CD4-positive, alpha-beta T cell treated with Interleukin-4 for 1 hour (primary cell): ENCODE data around the gene TFRC.
"Not testable (repeated sequence)": the region's sequence is repeated elsewhere in the genome, so short reads cannot be mapped to it uniquely, and the experiment has no call there.

Experiments used
- DNase-seq, 2 donors: peaks; one replicate each; pipeline ENCODE4 v3.0.0-alpha.2; 2020 to 2022

Gene TFRC

GRCh38 chr3:196047391-196048030 lies 34.4 kb downstream of the TFRC start:
- DNase-seq = no peak

- DNase-seq = no peak
These were observed 37.4 kb downstream of the TFRC start for GRCh38 chr3:196044513-196044912.

DNA sequence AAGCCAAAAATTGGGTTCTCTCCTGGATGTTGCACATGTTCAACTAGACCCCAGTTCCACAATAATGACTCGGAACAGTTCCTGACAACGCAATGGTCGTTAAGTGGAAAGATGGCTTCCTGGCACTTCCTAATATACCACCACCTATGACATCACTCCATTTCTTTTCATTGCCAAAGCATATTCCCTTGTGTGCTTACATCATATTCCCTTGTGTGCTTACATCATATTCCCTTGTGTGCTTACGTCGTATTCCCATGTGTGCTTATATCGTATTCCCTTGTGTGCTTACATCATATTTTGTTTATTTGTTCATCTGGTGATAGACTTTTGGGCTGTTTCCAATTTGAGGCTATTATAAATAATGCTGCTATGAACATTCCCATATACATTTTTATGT lies 39.2 kb downstream of the TFRC start:
- DNase-seq = no peak

DNA sequence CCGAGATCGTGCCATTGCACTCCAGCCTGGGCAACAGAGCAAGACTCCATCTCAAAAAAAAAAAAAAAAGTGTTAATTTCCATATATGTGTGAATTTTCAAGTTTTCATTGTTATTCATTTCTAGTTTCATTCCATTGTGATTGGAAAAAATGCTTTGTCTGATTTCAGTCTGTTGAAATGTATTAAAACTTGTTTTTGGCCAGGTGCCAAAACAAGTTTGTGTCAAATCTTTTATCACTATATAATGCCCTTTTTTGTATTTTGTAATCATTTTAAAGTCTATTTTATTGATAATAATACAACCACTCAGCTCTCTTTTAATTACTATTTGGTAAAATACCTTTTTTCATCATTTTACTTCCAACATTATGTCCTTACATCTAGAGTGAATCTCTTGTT lies 42.5 kb downstream of the TFRC start:
- DNase-seq = no peak

DNA sequence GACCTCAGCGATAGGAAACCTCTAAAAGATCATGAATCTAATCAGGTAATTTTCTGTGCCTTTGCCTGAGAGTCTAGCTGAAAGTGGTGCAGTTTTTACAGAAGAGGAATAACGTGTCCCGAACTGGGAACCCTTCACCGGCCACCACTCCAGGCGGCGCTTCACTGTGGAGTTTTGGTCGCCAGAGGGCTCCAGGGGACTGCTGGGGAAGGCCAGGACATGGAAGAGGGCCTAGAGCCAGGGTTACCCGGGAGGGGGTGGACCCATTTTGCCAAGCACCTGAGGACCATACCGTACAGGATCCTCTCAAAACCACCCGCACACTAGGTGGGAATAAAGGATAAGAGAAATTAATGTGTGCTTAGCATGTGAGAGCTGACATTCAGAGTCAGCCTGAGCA lies 55.8 kb downstream of the TFRC start:
- DNase-seq = not testable (repeated sequence)

DNA sequence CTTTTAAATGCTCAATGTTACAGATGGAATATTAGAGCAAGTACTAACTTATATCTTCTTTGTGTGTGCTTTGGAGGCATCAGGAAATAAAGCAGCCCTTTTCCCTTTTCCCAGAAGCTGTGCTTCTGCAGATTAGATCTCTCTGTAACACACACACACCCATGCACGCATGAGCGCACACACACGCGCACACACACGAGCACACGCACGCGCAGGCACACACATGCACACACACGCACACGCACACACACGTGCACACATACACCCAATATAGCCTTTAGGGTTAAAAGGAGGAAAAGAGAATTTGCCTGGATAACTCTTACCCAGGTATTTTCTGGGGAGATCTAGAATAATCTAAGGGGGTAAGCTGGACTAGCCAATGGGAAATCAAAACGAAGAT lies 56.9 kb downstream of the TFRC start:
- DNase-seq = no peak

DNA sequence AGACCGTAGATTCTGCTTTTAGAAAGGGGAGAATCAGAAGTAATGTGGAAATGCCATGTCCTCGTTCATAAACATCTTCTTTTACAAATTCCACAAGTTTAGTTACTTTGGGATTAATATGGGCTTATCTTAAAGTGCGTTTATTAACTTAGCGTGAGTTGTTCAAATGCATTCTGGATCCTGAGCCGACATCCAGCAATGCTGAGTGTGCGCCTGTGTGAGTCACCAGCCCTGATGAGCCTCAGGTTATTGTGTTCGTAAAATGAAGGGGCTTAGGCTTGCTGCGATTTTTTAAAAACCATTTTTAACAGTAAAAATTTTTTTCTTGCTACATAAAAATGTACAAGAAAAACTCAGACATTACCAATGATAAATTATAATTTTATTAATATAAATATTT lies 57.9 kb downstream of the TFRC start:
- DNase-seq = no peak

- not testable (repeated sequence) for DNase-seq
These were observed 59.4 kb downstream of the TFRC start for GRCh38 chr3:196022499-196022878.

GRCh38 chr3:196020373-196020772 lies 61.5 kb downstream of the TFRC start:
- DNase-seq = no peak

GRCh38 chr3:196019576-196019975 lies 62.3 kb downstream of the TFRC start:
- DNase-seq = not testable (repeated sequence)

GRCh38 chr3:196018159-196018558 lies 63.7 kb downstream of the TFRC start:
- DNase-seq = not testable (repeated sequence)

- DNase-seq = no peak
These were observed 65.4 kb downstream of the TFRC start for GRCh38 chr3:196016485-196016884.

DNA sequence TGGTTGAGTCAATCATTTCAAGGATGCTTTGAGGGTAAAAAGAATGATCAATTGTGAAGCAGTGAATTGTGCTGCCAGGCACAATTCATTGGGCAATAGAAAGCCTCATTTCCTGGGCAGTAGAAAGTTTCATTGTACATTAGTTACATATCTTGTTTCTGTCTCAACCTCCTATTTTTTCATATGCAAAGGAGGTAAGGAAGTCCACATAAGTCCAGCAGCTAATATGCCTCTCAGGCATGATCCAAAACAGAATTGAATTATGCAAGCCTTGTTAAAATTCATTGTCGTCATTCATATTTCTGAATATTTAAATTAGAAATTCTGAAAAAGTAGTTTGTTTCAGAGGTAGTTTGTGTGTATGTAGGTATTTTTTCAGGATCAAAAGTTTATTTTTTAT lies 65.8 kb downstream of the TFRC start:
- no peak for DNase-seq

DNA sequence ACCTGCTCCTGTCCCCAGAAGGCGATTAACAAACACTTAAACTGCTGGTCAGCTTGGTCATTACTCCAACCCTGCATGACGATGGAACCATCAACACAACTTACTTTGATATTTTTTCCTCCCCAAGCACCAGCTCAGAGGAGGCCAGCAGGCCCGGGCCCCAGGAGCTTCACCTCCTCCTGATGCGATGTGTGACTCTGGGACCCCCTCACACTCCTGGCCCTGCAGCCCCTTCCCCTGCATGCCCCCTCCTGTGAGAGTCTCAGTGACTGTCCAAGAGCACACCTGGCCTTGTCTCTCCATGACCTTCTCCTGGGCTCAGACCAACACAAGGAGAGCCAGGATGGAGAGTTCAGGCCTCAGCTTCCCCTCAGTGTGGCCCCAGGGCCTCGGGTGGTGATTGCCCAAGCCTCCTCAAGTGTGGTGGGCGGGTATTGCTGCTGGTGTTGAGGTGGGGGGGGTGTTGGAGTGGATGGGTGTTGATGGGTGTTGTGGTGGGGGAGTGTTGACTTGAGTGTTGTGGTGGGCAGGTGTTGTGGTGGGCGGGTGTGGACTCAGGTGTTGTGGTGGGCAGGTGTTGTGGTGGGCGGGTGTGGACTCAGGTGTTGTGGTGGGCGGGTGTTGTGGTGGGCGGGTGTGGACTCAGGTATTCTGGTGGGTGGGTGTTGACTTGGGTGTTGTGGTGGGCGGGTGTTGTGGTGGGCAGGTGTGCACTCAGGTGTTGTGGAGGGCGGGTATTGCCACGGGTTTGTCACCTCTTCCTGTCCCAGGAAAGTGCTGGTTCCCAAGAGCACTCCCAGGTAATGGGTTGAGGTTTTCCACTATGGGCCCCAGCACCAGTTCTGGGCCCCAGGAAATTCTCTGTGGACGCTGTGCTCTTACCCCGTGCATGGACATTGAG lies 68.1 kb downstream of the TFRC start:
- no peak for DNase-seq

DNA sequence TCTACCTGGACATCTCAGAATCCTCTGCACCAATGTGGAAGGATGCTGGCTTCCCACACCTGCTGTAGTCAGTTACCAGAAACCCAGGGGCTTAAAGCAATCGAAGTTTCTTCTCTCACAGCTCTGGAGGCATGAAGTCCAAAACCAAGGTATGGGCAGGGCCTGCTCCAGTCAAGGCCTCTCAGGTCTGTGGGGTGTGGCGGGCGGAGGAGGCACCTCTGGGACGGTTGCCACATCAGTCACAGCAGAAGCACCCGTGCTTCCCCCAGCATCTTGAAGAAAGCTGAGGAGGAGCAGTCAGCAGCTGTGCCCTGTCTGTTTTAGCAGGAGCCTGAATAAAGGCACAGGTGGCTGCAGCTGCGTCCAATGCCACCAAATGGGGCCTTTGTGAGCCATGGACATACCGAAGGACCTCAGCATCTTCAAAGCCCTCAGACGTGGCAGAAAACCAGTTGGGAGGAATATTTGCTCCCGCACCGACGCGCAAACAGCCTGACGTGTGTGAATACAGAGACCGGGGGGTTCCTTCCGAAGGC lies 68.9 kb downstream of the TFRC start:
- DNase-seq = no peak

GRCh38 chr3:196012481-196012880 lies 69.4 kb downstream of the TFRC start:
- DNase-seq = no peak

DNA sequence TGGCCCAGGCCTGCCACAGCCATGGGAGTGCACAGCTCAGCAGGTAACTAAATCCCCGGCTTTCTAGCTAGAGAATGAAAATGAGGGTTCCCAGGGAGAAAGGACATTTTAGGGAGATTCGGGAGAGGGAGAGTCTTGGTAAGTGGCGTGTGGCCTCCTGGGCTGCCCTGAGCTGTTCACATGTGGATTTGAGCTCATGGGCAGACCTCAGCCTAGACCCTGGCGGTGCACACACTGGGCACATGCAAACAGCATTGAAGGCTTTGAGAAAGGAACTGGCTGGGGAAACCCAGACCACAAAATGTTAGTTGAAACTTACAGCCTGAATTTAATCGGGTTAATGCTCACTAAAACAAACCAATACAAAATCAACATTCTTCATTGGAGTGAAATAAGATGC lies 72.4 kb downstream of the TFRC start:
- DNase-seq = no peak

DNA sequence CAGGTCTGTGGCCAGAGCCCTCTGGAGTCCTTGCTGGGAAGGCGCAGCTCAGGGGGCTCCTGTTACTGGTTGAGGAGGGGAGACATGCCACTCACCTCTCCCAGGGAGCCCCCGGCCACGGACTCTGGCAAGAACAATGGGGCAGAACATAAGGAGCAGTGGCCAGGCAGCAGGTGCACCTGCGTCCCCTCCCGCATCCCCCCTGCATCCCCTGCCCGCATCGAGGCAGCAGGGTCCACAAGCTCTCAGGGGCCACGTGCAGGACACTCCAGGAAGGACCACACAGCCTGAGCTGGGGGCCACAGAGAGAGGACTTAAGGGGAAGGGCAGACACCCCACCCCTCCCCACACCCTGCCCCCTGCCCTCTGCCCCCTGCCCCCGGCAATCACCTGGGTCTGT lies 73.0 kb downstream of the TFRC start:
- no peak for DNase-seq

DNA sequence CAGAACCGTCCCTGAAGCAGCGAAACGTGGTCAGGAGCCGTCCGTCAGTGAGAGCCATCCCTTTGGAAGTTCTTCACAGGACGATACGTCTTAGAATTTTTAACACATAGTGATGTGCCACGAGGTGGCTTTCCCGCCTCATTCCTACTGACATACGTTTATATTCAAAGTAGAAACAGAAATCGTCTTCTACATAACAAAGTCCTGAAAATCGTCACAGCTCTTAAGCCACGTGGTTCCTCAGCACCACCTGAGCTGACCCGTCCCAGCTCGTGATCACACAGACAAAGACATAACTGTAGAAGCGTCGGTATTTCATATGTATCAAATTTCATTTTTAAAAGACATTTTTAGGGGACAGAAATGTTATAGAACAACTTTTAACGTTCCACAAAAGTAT lies 73.5 kb downstream of the TFRC start:
- DNase-seq = no peak

- no peak for DNase-seq
These were observed 74.0 kb downstream of the TFRC start for GRCh38 chr3:196007744-196008335.

DNA sequence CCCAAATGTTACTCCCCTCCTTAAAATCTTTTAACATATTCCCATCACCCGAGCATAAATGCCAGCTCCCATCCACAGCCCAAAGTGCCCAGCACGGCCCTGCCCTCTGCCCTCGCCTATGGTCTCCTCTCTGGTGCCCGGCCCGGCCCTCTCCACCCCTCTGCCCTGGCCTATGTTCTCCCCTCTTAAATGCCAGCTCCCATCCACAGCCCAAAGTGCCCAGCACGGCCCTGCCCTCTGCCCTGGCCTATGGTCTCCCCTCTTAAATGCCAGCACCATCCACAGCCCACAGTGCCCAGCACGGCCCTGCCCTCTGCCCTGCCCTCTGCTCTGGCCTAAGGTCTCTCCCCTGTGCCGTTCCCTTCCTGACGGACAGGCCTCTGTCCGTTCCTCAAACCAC lies 76.6 kb downstream of the TFRC start:
- not testable (repeated sequence) for DNase-seq

DNA sequence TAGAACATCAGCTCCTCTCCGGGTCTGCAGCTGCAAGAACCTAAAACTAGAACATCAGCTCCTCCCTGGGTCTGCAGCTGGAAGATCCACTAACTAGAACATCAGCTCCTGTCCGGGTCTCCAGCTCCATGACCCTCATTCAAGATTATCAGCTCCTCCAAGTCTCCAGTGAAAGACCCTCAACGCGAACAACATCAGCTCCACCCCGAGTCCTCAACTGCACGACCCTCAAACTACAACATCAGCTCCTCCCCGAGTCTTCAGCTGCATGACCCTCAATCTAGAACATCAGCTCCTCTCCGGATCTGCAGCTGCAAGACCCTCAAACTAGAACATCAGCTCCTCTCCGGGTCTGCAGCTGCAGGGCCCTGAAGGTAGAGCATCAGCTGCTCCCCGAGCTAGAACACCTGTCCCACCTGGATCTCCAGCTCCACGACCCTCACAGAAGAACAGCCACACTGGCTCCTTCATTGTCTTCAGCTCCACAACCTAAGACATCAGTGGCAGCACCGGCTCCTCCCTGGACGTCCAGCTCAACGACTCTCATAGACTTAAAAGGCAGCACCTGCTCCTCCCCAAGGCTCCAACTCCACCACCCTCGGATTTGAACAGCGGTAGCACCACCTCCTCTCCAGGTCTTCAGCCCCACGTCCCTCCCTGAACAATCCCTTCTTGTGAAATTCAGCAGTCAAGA lies 77.4 kb downstream of the TFRC start:
- not testable (repeated sequence) for DNase-seq

DNA sequence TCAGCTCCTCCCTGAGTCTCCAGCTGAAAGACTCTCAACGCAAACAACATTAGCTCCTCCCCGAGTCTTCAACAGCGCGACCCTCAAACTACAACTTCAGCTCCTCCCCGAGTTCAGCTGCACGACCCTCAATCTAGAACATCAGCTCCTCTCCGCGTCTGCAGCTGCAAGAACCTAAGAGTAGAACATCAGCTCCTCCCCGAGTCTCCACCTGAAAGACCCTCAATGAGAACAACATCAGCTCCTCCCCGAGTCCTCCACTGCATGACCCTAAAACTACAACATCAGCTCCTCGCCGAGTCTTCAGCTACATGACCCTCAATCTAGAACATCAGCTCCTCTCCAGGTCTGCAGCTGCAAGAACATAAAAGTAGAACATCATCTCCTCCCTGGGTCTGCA lies 78.3 kb downstream of the TFRC start:
- DNase-seq = no peak
